HepG2 (cell line): ENCODE measurements around the gene WDCP. TPM values are rescaled to one million over a fixed set of nuclear protein-coding genes. Genes with fewer than 3 reads are reported as not detected.

ENCODE experiments used
- ATAC-seq: fragments of 200-7000 bp; cut with Tn5 transposase; 3 replicates; pipeline ENCODE4 v1.9.1; 2020; ENCODE audit warnings: mild to moderate bottlenecking, moderate library complexity
- BruUV-seq: library from RNA; stranded (reverse); fragments of 400-500 nt; replicated peaks from 2 replicates; lab custom pipeline; 2021; lab: Mats Ljungman, UMichigan
- CTCF ChIA-PET: fragments of 300-600 bp; formaldehyde crosslinking; extraction: SDS; loops from one replicate; lab custom pipeline; 2021; ENCODE audit warnings: low total read pairs, inconsistent platforms, low intra/inter-chr PET ratio; lab: Yijun Ruan, JAX
- POLR2A ChIA-PET: fragments of 350-600 bp; sonication (Branson Sonifier 250); formaldehyde crosslinking; loops from one replicate; lab custom pipeline; 2020; ENCODE audit warnings: antibody characterized with exemption, inconsistent platforms; lab: Yijun Ruan, JAX
- DNase-seq: peaks from one replicate; pipeline ENCODE4 v3.0.0-alpha.2; 2015; ENCODE audit warnings: low spot score
- FAIRE-seq: peaks from 3 replicates; lab custom pipeline; 2011; peaks lifted over from hg19 to GRCh38; lab: Jason Lieb, UNC
- H2AFZ ChIP-seq: one replicate; pipeline ENCODE4 v1.6.1; 2011; ENCODE audit warnings: low read length, inconsistent platforms
- H3K27ac ChIP-seq: fragments of 300-600 bp; 3 replicates; pipeline ENCODE4 v1.8.0; 2011; ENCODE audit warnings: mixed run types, mild to moderate bottlenecking, mixed read lengths, low read length, inconsistent platforms; ENCODE audit not compliant: insufficient read depth; ENCODE audit errors: extremely low read length
- H3K27me3 ChIP-seq, 2 experiments: fragments of 200-600 bp in 1 of 2; 2 replicates in 1 of 2; 3 replicates in 1 of 2; pipeline versions ENCODE4 v1.6.0 to v1.8.0; 2011; ENCODE audit warnings: low read length in 2 of 2, mild to moderate bottlenecking in 2 of 2, moderate library complexity in 2 of 2, inconsistent platforms in 1 of 2; ENCODE audit not compliant: insufficient read depth in 2 of 2, control insufficient read depth in 1 of 2
- H3K36me3 ChIP-seq, 2 experiments: fragments of 200-600 bp in 1 of 2; replicated peaks in 1 of 2; 2 replicates in 1 of 2; 3 replicates in 1 of 2; pipeline versions ENCODE4 v1.5.1 to v1.8.0; 2011; ENCODE audit warnings: low read length in 2 of 2, inconsistent platforms in 1 of 2; ENCODE audit not compliant: insufficient read depth in 2 of 2, control insufficient read depth in 1 of 2
- H3K4me1 ChIP-seq: 2 replicates; pipeline ENCODE4 v1.5.1; 2012; ENCODE audit warnings: low read length, inconsistent platforms; ENCODE audit not compliant: insufficient read depth
- H3K4me2 ChIP-seq: 2 replicates; pipeline ENCODE4 v1.6.0; 2011; ENCODE audit warnings: low read depth, low read length, inconsistent platforms
- H3K4me3 ChIP-seq, 3 experiments: fragments of 200-600 bp in 1 of 3; sonication (generic), shearing (Covaris generic) in 1 of 3; replicated peaks in 1 of 3; 2 replicates each; pipeline ENCODE4 v1.5.1; 2011 to 2016; ENCODE audit warnings: low read length in 3 of 3, inconsistent platforms in 2 of 3, low read depth in 2 of 3, mild to moderate bottlenecking in 2 of 3, control low read depth in 1 of 3, mixed read lengths in 1 of 3; ENCODE audit not compliant: insufficient read depth in 1 of 3
- H3K79me2 ChIP-seq: one replicate; pipeline ENCODE4 v1.6.1; 2011; ENCODE audit warnings: low read length, inconsistent platforms; ENCODE audit not compliant: insufficient read depth
- H3K9ac ChIP-seq: 2 replicates; pipeline ENCODE4 v1.6.0; 2011; ENCODE audit warnings: mild to moderate bottlenecking, low read depth, low read length, inconsistent platforms; ENCODE audit not compliant: insufficient read depth
- H3K9me3 ChIP-seq: 2 replicates; pipeline ENCODE4 v1.5.1; 2012; ENCODE audit warnings: mild to moderate bottlenecking, low read length
- H4K20me1 ChIP-seq: 2 replicates; pipeline ENCODE4 v1.6.0; 2011; ENCODE audit warnings: inconsistent platforms, mild to moderate bottlenecking, low read length, moderate library complexity; ENCODE audit not compliant: insufficient read depth
- FOXA1 ChIP-seq, 2 experiments: fragments of 450-650 bp in 1 of 2; sonication (generic) in 1 of 2; formaldehyde crosslinking in 1 of 2; IDR thresholded peaks; 2 replicates each; pipeline versions ENCODE4 v1.4.0 to v1.6.1; 2016 to 2020; ENCODE audit warnings: missing genetic modification reagents in 1 of 2
- HNRNPK ChIP-seq: fragments of 200-400 bp; formaldehyde crosslinking; IDR thresholded peaks from 2 replicates; pipeline ENCODE4 v1.6.1; 2018; ENCODE audit warnings: low read length, low read depth, moderate library complexity, mild to moderate bottlenecking; ENCODE audit not compliant: poor library complexity, severe bottlenecking
- MED8 ChIP-seq: sonication (generic); formaldehyde crosslinking; IDR thresholded peaks from 2 replicates; pipeline ENCODE4 v1.8.1; 2023; ENCODE audit warnings: mild to moderate bottlenecking, missing genetic modification reagents; ENCODE audit not compliant: insufficient replicate concordance
- NR2C2 ChIP-seq: sonication (generic); formaldehyde crosslinking; IDR thresholded peaks from 2 replicates; pipeline ENCODE4 v1.4.0; 2020; ENCODE audit warnings: missing genetic modification reagents, mild to moderate bottlenecking, moderate library complexity, borderline replicate concordance
- SIX4 ChIP-seq: sonication (generic); formaldehyde crosslinking; IDR thresholded peaks from 2 replicates; pipeline ENCODE4 v1.4.0; 2020; ENCODE audit warnings: missing genetic modification reagents
- TRIM22 ChIP-seq: fragments of 450-650 bp; IDR thresholded peaks from 2 replicates; pipeline ENCODE4 v1.6.1; 2017
- ZBTB7B ChIP-seq: sonication (generic); formaldehyde crosslinking; IDR thresholded peaks from 2 replicates; pipeline ENCODE4 v1.4.0; 2020; ENCODE audit warnings: missing genetic modification reagents
- ZNF24 ChIP-seq: fragments of 450-650 bp; IDR thresholded peaks from 2 replicates; pipeline ENCODE4 v1.6.1; 2017; ENCODE audit warnings: antibody characterized with exemption, mild to moderate bottlenecking
- ZNF333 ChIP-seq: sonication (generic); formaldehyde crosslinking; IDR thresholded peaks from 2 replicates; pipeline ENCODE4 v1.4.0; 2020; ENCODE audit warnings: mild to moderate bottlenecking, missing genetic modification reagents, borderline replicate concordance
- ZNF792 ChIP-seq: IDR thresholded peaks from 2 replicates; pipeline ENCODE4 v1.6.1; 2016
- WGBS: methylation state at CpG from one replicate; pipeline ENCODE4 v1.1.6; 2017; ENCODE audit warnings: low lambda C conversion rate; 5-methylcytosine and 5-hydroxymethylcytosine counted together
- in situ Hi-C: cut with HindIII; loops from 2 replicates; pipeline ENCODE4 v1.10.0; 2017; ENCODE audit warnings: low pct_unique_long_range_greater_than_20kb; ENCODE audit not compliant: extremely low pct_ligation_motif_present
- intact Hi-C: fragments of 100-400 bp; cut with micrococcal nuclease; formaldehyde crosslinking; loops from one replicate; pipeline ENCODE4 v1.10.0; 2022; ENCODE audit not compliant: unreplicated experiment
- polyA plus RNA-seq, 8 experiments: library from polyadenylated mRNA; depleted of rRNA in 3 of 8; stranded (reverse) in 7 of 8; unstranded in 1 of 8; fragments of >200 nt; fragmentation: Illumina TruSeq in 4 of 8; extraction: Trizol in 4 of 8; gene quantifications; 2 replicates each; pipeline versions ENCODE4 v1.2.1 to v1.2.3, GENCODE V29; 2011 to 2016; ENCODE audit warnings: low read depth in 4 of 8, missing spikeins in 1 of 8, mixed read lengths in 1 of 8; ENCODE audit not compliant: insufficient read depth in 1 of 8
- total RNA-seq, 5 experiments: library from RNA; depleted of rRNA; stranded (reverse); fragments of >200 nt; fragmentation: Illumina TruSeq; extraction: Trizol; gene quantifications; 2 replicates each; pipeline ENCODE4 v1.2.3, GENCODE V29; 2016; ENCODE audit warnings: low read depth in 1 of 5

Gene WDCP
- total and polyA plus RNA-seq, 2 of the 13 experiments (the other 11 are each of a cell fraction or from before 2014, with no cell fraction given) = 17.4 to 22.6 TPM

- no peaks in the 10 kb centered on the region for H3K79me2 ChIP-seq
- H3K4me2 ChIP-seq = no peak overlapping the region
- POLR2A ChIA-PET = no interaction called here
- DNase-seq (no peak), ATAC-seq (no peak)
- no peak overlapping the region for H3K9ac ChIP-seq
- H3K9me3 ChIP-seq = no peaks in the 10 kb centered on the region
- intact Hi-C loops (no loop called here), in situ Hi-C loops (loop anchor here (10.0 kb wide), 1 partner anchor 79 kb away; no protein-coding TSS in a partner anchor)
- H3K36me3 ChIP-seq = peaks cover 2 to 9% of the 10 kb centered on the region in 2 experiments; a peak in 2 of 5 replicates
- no peak overlapping the region for H3K4me3 ChIP-seq
- H4K20me1 ChIP-seq = no peaks in the 10 kb centered on the region
- no TSS peak for BruUV-seq
- 61% methylated on average over 1 of the region's 1 CpG for WGBS
- H2AFZ ChIP-seq = no peak overlapping the region
- no peak for TF ChIP-seq SIX4 (CRISPR knock-in tag)
- peak; percentile 95 for TF ChIP-seq HNRNPK
- TF ChIP-seq, all 625 proteins: peak for 1
- FAIRE-seq = no peak
- CTCF ChIA-PET = interaction anchor here (3.5 kb wide), 1 partner anchor 78 kb away, joined by 71 read pairs; no protein-coding TSS in a partner anchor
- Histone ChIP-seq H3K27me3 (no peaks in the 10 kb centered on the region; a peak in 1 of 5 replicates), H3K27ac (no peak overlapping the region), H3K4me1 (peaks cover 30% of the 10 kb centered on the region)
Measured at GRCh38 chr2:24086241-24086640, 39.0 kb upstream of the WDCP start.

GRCh38 chr2:24085200-24085489, 38.0 kb upstream of the WDCP start:
- no peaks in the 10 kb centered on the region; a peak in 1 of 5 replicates for H3K27me3 ChIP-seq
- peaks cover 3 to 9% of the 10 kb centered on the region in 2 experiments; a peak in 3 of 5 replicates for H3K36me3 ChIP-seq
- peak overlapping the region; percentile 88 for H2AFZ ChIP-seq
- H4K20me1 ChIP-seq = no peaks in the 10 kb centered on the region
- H3K9ac ChIP-seq = peak overlapping the region; percentile 79
- peak overlapping the region; percentile 91 for H3K4me2 ChIP-seq
- peaks cover 30% of the 10 kb centered on the region for H3K4me1 ChIP-seq
- TF ChIP-seq ZNF333 (CRISPR knock-in tag) (0 out of 2 replicates have a peak, but pooled peaks have one; percentile 19), ZBTB7B (0 out of 2 replicates have a peak, but pooled peaks have one; percentile 2), ZNF792 (CRISPR knock-in tag) (no peak), NR2C2 (no peak), FOXA1 (IDR thresholded peaks at IDR 0.05) (no peak), FOXA1 (CRISPR knock-in tag; IDR thresholded peaks at IDR 0.05) (peak; percentile 45), ZNF24 (no peak), MED8 (CRISPR knock-in tag) (peak; percentile 2), TRIM22 (no peak)
- TF ChIP-seq, all 625 proteins: peak for 4
- ATAC-seq = no peak
- no peaks in the 10 kb centered on the region for H3K79me2 ChIP-seq
- in situ Hi-C loops = loop anchor here (10.0 kb wide), 1 partner anchor 80 kb away; no protein-coding TSS in a partner anchor
- no TSS peak for BruUV-seq
- ChIA-PET CTCF (interaction anchor here (0.7 to 3.5 kb wide), 4 partner anchors 27 to 158 kb away, joined by 3 to 71 read pairs (median 14); partner anchors contain the start of gene ATAD2B), POLR2A (interaction anchor here (0.6 to 3.4 kb wide), 17 partner anchors 9 to 159 kb away, joined by 3 to 99 read pairs (median 22); partner anchors contain the start of genes ATAD2B, FAM228B, PFN4 and SF3B6)
- DNase-seq = peak; percentile 17
- FAIRE-seq = no peak
- H3K27ac ChIP-seq = peak overlapping the region; percentile 89
- H3K9me3 ChIP-seq = no peaks in the 10 kb centered on the region
- intact Hi-C loops = no loop called here
- 3% methylated on average over 11 of the region's 11 CpGs for WGBS
- peak overlapping the region; percentile 67 to 84 (median 74) for H3K4me3 ChIP-seq
